MM.1S (cell line): ENCODE measurements around the gene GOLGA8H.

Experiments
- EZH2 ChIP-seq: fragments of 300-600 bp; sonication (generic); optimal IDR thresholded peaks from 2 replicates; pipeline ENCODE3; 2017; ENCODE audit warnings: low read depth, mild to moderate bottlenecking, antibody characterized with exemption, low read length, mixed read lengths
- EZH2phosphoT487 ChIP-seq: fragments of 300-600 bp; sonication (generic); IDR thresholded peaks from 2 replicates; pipeline ENCODE4 v1.6.1; 2018; ENCODE audit warnings: antibody characterized with exemption, low read length
- TF ChIP-seq, protein P1 (sequence below): fragments of 300-600 bp; sonication (generic); IDR thresholded peaks from 2 replicates; pipeline ENCODE4 v1.5.1; 2016; ENCODE audit warnings: antibody characterized with exemption, low read length, mixed read lengths

GRCh38 chr15:30650012-30650929, 46.4 kb downstream of the GOLGA8H start:
- TF ChIP-seq, protein P1, sequence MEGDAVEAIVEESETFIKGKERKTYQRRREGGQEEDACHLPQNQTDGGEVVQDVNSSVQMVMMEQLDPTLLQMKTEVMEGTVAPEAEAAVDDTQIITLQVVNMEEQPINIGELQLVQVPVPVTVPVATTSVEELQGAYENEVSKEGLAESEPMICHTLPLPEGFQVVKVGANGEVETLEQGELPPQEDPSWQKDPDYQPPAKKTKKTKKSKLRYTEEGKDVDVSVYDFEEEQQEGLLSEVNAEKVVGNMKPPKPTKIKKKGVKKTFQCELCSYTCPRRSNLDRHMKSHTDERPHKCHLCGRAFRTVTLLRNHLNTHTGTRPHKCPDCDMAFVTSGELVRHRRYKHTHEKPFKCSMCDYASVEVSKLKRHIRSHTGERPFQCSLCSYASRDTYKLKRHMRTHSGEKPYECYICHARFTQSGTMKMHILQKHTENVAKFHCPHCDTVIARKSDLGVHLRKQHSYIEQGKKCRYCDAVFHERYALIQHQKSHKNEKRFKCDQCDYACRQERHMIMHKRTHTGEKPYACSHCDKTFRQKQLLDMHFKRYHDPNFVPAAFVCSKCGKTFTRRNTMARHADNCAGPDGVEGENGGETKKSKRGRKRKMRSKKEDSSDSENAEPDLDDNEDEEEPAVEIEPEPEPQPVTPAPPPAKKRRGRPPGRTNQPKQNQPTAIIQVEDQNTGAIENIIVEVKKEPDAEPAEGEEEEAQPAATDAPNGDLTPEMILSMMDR: no peak
- TF ChIP-seq EZH2 (no peak), EZH2phosphoT487 (no peak)
